Astrocyte (in vitro differentiated cells and primary cell): ENCODE data around the gene TDRKH. TPM values are rescaled to one million over a fixed set of nuclear protein-coding genes. Genes with fewer than 3 reads are reported as not detected.

Experiments used
- DNase-seq: peaks from one replicate; pipeline ENCODE4 v3.0.0-alpha.2; 2010; ENCODE audit warnings: low read depth
- FAIRE-seq: peaks from 2 replicates; lab custom pipeline; 2011; peaks lifted over from hg19 to GRCh38; lab: Jason Lieb, UNC
- H2AFZ ChIP-seq: 2 replicates; pipeline ENCODE4 v1.6.0; 2012; ENCODE audit warnings: low read depth, low read length, inconsistent platforms
- H3K27ac ChIP-seq: 2 replicates; pipeline ENCODE4 v1.5.1; 2011; ENCODE audit warnings: low read depth, low read length, inconsistent platforms
- H3K27me3 ChIP-seq: 2 replicates; pipeline ENCODE4 v1.6.0; 2011; ENCODE audit warnings: low read length, inconsistent platforms; ENCODE audit not compliant: insufficient read depth
- H3K36me3 ChIP-seq: 2 replicates; pipeline ENCODE4 v1.5.1; 2011; ENCODE audit warnings: low read length, inconsistent platforms; ENCODE audit not compliant: insufficient read depth
- H3K4me1 ChIP-seq: 2 replicates; pipeline ENCODE4 v1.5.1; 2011; ENCODE audit warnings: low read length, inconsistent platforms; ENCODE audit not compliant: insufficient read depth
- H3K4me2 ChIP-seq: 2 replicates; pipeline ENCODE4 v1.6.0; 2012; ENCODE audit warnings: low read length, inconsistent platforms
- H3K4me3 ChIP-seq: 2 replicates; pipeline ENCODE4 v1.5.1; 2011; ENCODE audit warnings: low read depth, mild to moderate bottlenecking, low read length, inconsistent platforms; ENCODE audit not compliant: insufficient read depth
- H3K79me2 ChIP-seq: 2 replicates; pipeline ENCODE4 v1.6.0; 2012; ENCODE audit warnings: mild to moderate bottlenecking, low read length, inconsistent platforms; ENCODE audit not compliant: insufficient read depth
- H3K9ac ChIP-seq: 2 replicates; pipeline ENCODE4 v1.6.0; 2012; ENCODE audit warnings: mild to moderate bottlenecking, low read length, inconsistent platforms
- H3K9me3 ChIP-seq: 2 replicates; pipeline ENCODE4 v1.5.1; 2012; ENCODE audit warnings: low read depth, mild to moderate bottlenecking, low read length, inconsistent platforms; ENCODE audit not compliant: insufficient read depth
- H4K20me1 ChIP-seq: 2 replicates; pipeline ENCODE4 v1.6.0; 2012; ENCODE audit warnings: low read length, inconsistent platforms; ENCODE audit not compliant: insufficient read depth
- H3K27ac Mint-ChIP-seq: one replicate; pipeline ENCODE4 v1.8.0; 2021; ENCODE audit warnings: mild to moderate bottlenecking, mixed read lengths; ENCODE audit not compliant: unreplicated experiment
- H3K27me3 Mint-ChIP-seq: one replicate; pipeline ENCODE4 v1.8.0; 2021; ENCODE audit warnings: low read depth, mixed read lengths; ENCODE audit not compliant: unreplicated experiment
- H3K36me3 Mint-ChIP-seq: one replicate; pipeline ENCODE4 v1.8.0; 2021; ENCODE audit warnings: low read depth, mixed read lengths; ENCODE audit not compliant: unreplicated experiment
- H3K4me1 Mint-ChIP-seq: one replicate; pipeline ENCODE4 v1.8.0; 2021; ENCODE audit warnings: low read depth, mixed read lengths; ENCODE audit not compliant: unreplicated experiment
- H3K4me3 Mint-ChIP-seq: one replicate; pipeline ENCODE4 v1.8.0; 2021; ENCODE audit warnings: mild to moderate bottlenecking, moderate library complexity, mixed read lengths; ENCODE audit not compliant: unreplicated experiment
- H3K9me3 Mint-ChIP-seq: one replicate; pipeline ENCODE4 v1.8.0; 2021; ENCODE audit warnings: mild to moderate bottlenecking, mixed read lengths; ENCODE audit not compliant: unreplicated experiment
- CTCF ChIP-seq: IDR thresholded peaks from 2 replicates; pipeline ENCODE4 v1.5.1; 2011; ENCODE audit warnings: low read depth, mild to moderate bottlenecking, inconsistent platforms, low read length, moderate library complexity; ENCODE audit not compliant: insufficient read depth
- EZH2 ChIP-seq: IDR thresholded peaks from 2 replicates; pipeline ENCODE4 v1.6.1; 2012; ENCODE audit warnings: mild to moderate bottlenecking, low read length, inconsistent platforms; ENCODE audit not compliant: insufficient read depth
- total RNA-seq: library from RNA; stranded (reverse); gene quantifications from 2 replicates; pipeline ENCODE4 v1.2.1, GENCODE V29; 2021

TDRKH gene
- total RNA-seq, 1 donor from 2014 or later = 7.5 TPM

GRCh38 chr1:151763990-151764389 is 26.3 kb downstream of the TDRKH start:
- Histone ChIP-seq H3K79me2 (peaks cover 22% of the 10 kb centered on the region), H3K9me3 (no peaks in the 10 kb centered on the region), H3K4me2 (peak overlapping the region; percentile 87), H4K20me1 (no peaks in the 10 kb centered on the region), H3K4me3 (peak overlapping the region; percentile 94), H3K27ac (peak overlapping the region; percentile 80), H3K27me3 (no peaks in the 10 kb centered on the region), H3K9ac (peak overlapping the region; percentile 94), H3K4me1 (peaks cover 14% of the 10 kb centered on the region), H3K36me3 (peaks cover 21% of the 10 kb centered on the region), H2AFZ (peak overlapping the region; percentile 92)
- H3K27ac Mint-ChIP-seq = peak overlapping the region; percentile 54
- peaks cover 6% of the 10 kb centered on the region for H3K4me1 Mint-ChIP-seq
- TF ChIP-seq EZH2 (no peak), CTCF (no peak)
- peaks cover 14% of the 10 kb centered on the region for H3K36me3 Mint-ChIP-seq
- peak overlapping the region; percentile 88 for H3K4me3 Mint-ChIP-seq
- no peak for DNase-seq
- FAIRE-seq = no peak
- no peaks in the 10 kb centered on the region for H3K27me3 Mint-ChIP-seq
- peaks cover 2% of the 10 kb centered on the region for H3K9me3 Mint-ChIP-seq

GRCh38 chr1:151762941-151763921 is 27.1 kb downstream of the TDRKH start, which contains the start of gene MRPL9:
Gene MRPL9, minus strand, starts transcription at chr1:151763496. Its CDS starts 17 bp downstream, at chr1:151763479.
- Mint-ChIP-seq H3K36me3 (peaks cover 16% of the 10 kb centered on the region), H3K4me1 (peaks cover 6% of the 10 kb centered on the region), H3K4me3 (peak within 1 kb of the TSS; percentile 88), H3K27me3 (no peaks in the 10 kb centered on the region), H3K27ac (peak within 1 kb of the TSS; percentile 54), H3K9me3 (no peaks in the 10 kb centered on the region)
- H4K20me1 ChIP-seq = no peaks in the 10 kb centered on the region
- FAIRE-seq = no peak
- H3K4me2 ChIP-seq = peak within 1 kb of the TSS; percentile 87
- H3K9ac ChIP-seq = peak within 1 kb of the TSS; percentile 94
- DNase-seq = peak; percentile 59
- peaks cover 26% of the 10 kb centered on the region for H3K36me3 ChIP-seq
- H3K27ac ChIP-seq = peak within 1 kb of the TSS; percentile 80
- H3K4me1 ChIP-seq = peaks cover 14% of the 10 kb centered on the region
- no peak for TF ChIP-seq CTCF
- no peak for TF ChIP-seq EZH2
- H3K9me3 ChIP-seq = no peaks in the 10 kb centered on the region
- no peaks in the 10 kb centered on the region for H3K27me3 ChIP-seq
- H3K79me2 ChIP-seq = peaks cover 22% of the 10 kb centered on the region
- peak within 1 kb of the TSS; percentile 94 for H3K4me3 ChIP-seq
- peak within 1 kb of the TSS; percentile 92 for H2AFZ ChIP-seq
